ENCODE measurements around the gene UBE2J1.

UBE2J1 gene

DNA sequence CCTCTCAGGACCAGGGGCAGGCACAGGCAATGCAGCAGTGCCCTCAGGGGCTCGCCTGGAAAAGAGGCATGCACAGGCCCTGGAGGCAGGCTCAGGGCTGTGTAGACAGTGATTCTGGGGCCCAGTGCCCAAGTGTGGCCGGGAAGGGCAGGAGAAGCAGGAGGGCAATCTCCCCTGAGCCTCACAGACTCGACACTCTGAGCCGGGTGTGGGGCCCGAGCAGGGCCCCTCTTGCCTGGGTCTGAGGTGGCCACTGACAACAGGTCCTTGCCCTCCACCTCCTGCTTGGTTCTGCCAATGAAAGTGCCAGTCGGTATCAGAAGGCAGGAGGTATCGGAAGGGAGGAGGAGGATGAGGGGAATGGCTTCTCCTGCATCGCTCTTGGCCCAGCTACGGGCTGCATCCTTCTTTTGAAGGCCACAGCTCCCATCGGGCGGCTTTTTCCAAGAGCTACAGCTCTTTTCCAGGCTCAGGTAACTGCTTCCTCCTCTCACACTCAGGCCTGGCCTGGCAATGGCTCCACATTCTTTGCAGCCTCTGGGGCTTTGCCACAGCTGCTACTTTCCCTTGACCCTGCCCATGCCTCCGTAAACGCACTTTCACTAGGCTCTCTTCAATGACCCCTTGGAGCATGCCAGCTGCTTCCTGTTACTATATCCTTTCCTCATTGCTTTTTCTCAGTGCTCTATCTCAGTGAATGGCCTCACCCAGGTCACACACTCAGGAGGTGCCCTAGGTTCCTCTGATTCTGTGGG, 61.9 kb downstream of the UBE2J1 start (continued):
- TF ChIP-seq ZC3H10 (CRISPR knock-in tag; IDR thresholded peaks at IDR 0.05): no peak
- TF ChIP-seq TOX (CRISPR knock-in tag; IDR thresholded peaks at IDR 0.05; ENCODE audit: borderline replicate concordance): no peak
- no peak for TF ChIP-seq OSR1 (CRISPR knock-in tag; IDR thresholded peaks at IDR 0.05)
- no peak for TF ChIP-seq TSHZ2 (CRISPR knock-in tag; IDR thresholded peaks at IDR 0.05)

DNA sequence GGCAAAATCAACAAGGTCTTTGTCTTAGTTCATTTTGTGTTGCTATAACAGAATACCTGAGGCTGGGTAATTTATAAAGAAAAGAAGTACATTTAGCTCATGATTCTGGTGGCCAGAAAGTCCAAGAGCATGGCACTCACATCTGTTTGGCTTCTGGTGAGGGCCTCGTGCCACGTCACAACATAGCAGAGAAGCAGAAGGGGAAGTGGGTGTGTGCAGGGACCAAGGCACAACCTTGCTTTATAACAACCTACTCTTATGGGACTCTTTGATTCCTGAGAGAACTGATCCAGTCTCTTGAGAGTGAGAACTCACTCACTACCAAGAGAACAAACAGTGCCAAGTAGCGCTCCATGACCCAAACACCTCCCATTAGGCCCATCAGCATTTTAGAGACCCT, 62.8 kb downstream of the UBE2J1 start:
- ATAC-seq: no peak
- TF ChIP-seq ZNF565 (CRISPR knock-in tag; conservative IDR thresholded peaks at IDR 0.05; ENCODE audit: low read depth) (no peak), PPARA (CRISPR knock-in tag; IDR thresholded peaks at IDR 0.05; ENCODE audit: borderline replicate concordance) (no peak), OSR1 (CRISPR knock-in tag; IDR thresholded peaks at IDR 0.05) (no peak), ARNTL (CRISPR knock-in tag; IDR thresholded peaks at IDR 0.05; ENCODE audit: borderline replicate concordance, low read depth) (no peak), ISL1 (CRISPR knock-in tag; IDR thresholded peaks at IDR 0.05) (no peak), ZFP3 (CRISPR knock-in tag; IDR thresholded peaks at IDR 0.05) (no peak), TSHZ2 (CRISPR knock-in tag; IDR thresholded peaks at IDR 0.05) (no peak), CREB5 (CRISPR knock-in tag; IDR thresholded peaks at IDR 0.05; ENCODE audit: low read depth) (no peak), POU6F1 (CRISPR knock-in tag; IDR thresholded peaks at IDR 0.05; ENCODE audit: borderline replicate concordance, low read depth) (no peak), BACH2 (CRISPR knock-in tag; IDR thresholded peaks at IDR 0.05; ENCODE audit: borderline replicate concordance) (no peak), CSRNP3 (CRISPR knock-in tag; IDR thresholded peaks at IDR 0.05) (no peak), ZC3H10 (CRISPR knock-in tag; IDR thresholded peaks at IDR 0.05) (no peak), SNAI2 (CRISPR knock-in tag; IDR thresholded peaks at IDR 0.05) (no peak), PATZ1 (CRISPR knock-in tag; IDR thresholded peaks at IDR 0.05; ENCODE audit: borderline replicate concordance) (no peak), RARB (CRISPR knock-in tag; IDR thresholded peaks at IDR 0.05) (no peak), ZNF8 (CRISPR knock-in tag; IDR thresholded peaks at IDR 0.05) (no peak), GLIS3 (CRISPR knock-in tag; IDR thresholded peaks at IDR 0.05) (no peak)

Measured in SK-N-SH treated with all-trans-retinoic acid at 6 μM for 48 hours (cell line).